DMS153 treated with DMSO at 0.1 percent for 48 hours (cell line): Measurements from ENCODE around the gene LRP5.
"Not testable (repeated sequence)": the region's sequence is repeated elsewhere in the genome, so short reads cannot be mapped to it uniquely, and the experiment has no call there.

Experiments used
- DNase-seq: peaks from one replicate; lab custom pipeline; 2025; ENCODE audit not compliant: unreplicated experiment; lab: John Stamatoyannopoulos, UW

The LRP5 gene

GRCh38 chr11:68460741-68461574 lies 148.6 kb downstream of the LRP5 start, which contains the start of gene PPP6R3:
Gene PPP6R3 (plus strand): TSS chr11:68460752. CDS start chr11:68537665, 76,913 bp downstream.
- no peak for DNase-seq

- no peak for DNase-seq
These were observed 149.2 kb downstream of the LRP5 start for GRCh38 chr11:68461575-68461917.

GRCh38 chr11:68463714-68464113 lies 151.3 kb downstream of the LRP5 start:
- DNase-seq: no peak

- no peak for DNase-seq
These were observed 154.9 kb downstream of the LRP5 start for GRCh38 chr11:68467201-68467834.

- no peak for DNase-seq
These were observed 155.9 kb downstream of the LRP5 start for GRCh38 chr11:68468217-68468828.

- no peak for DNase-seq
These were observed 156.7 kb downstream of the LRP5 start for GRCh38 chr11:68469122-68469521.

- no peak for DNase-seq
These were observed 157.3 kb downstream of the LRP5 start for GRCh38 chr11:68469642-68470041.

GRCh38 chr11:68470304-68470811 lies 158.0 kb downstream of the LRP5 start:
- DNase-seq: no peak

- no peak for DNase-seq
These were observed 159.3 kb downstream of the LRP5 start for GRCh38 chr11:68471360-68472340.

- no peak for DNase-seq
These were observed 160.4 kb downstream of the LRP5 start for GRCh38 chr11:68472778-68473177.

- DNase-seq: no peak
These were observed 161.3 kb downstream of the LRP5 start for GRCh38 chr11:68473693-68474092.

GRCh38 chr11:68475626-68476025 lies 163.2 kb downstream of the LRP5 start:
- DNase-seq: not testable (repeated sequence)

- DNase-seq: no peak
These were observed 167.0 kb downstream of the LRP5 start for GRCh38 chr11:68479390-68479789.

GRCh38 chr11:68480193-68480592 lies 167.8 kb downstream of the LRP5 start:
- DNase-seq: no peak

GRCh38 chr11:68480852-68481510 lies 168.6 kb downstream of the LRP5 start:
- DNase-seq: no peak

GRCh38 chr11:68481579-68482240 lies 169.3 kb downstream of the LRP5 start:
- no peak for DNase-seq

- no peak for DNase-seq
These were observed 176.2 kb downstream of the LRP5 start for GRCh38 chr11:68488623-68489022.

GRCh38 chr11:68495220-68495729 lies 182.9 kb downstream of the LRP5 start:
- DNase-seq: no peak

GRCh38 chr11:68495872-68496271 lies 183.5 kb downstream of the LRP5 start:
- DNase-seq: no peak
